Keratinocyte (primary cell): ENCODE data around the gene EXD2.
"Not testable (repeated sequence)": the region's sequence is repeated elsewhere in the genome, so short reads cannot be mapped to it uniquely, and the experiment has no call there.

Experiments used
- EZH2 ChIP-seq: IDR thresholded peaks from one replicate; pipeline ENCODE4 v1.6.1; 2012; ENCODE audit warnings: inconsistent platforms, mild to moderate bottlenecking, low read length, moderate library complexity
- TF ChIP-seq, protein P1 (sequence below), 3 experiments: IDR thresholded peaks in 1 of 3; conservative IDR thresholded peaks in 1 of 3; optimal IDR thresholded peaks in 1 of 3; 2 replicates in 2 of 3; 3 replicates in 1 of 3; pipeline versions ENCODE3 to v1.5.1; 2011; ENCODE audit warnings: low read length in 3 of 3, mild to moderate bottlenecking in 3 of 3, moderate library complexity in 2 of 3, control low read depth in 1 of 3, inconsistent platforms in 1 of 3; ENCODE audit not compliant: insufficient read depth in 2 of 3; ENCODE audit errors: extremely low read depth in 1 of 3

DNA sequence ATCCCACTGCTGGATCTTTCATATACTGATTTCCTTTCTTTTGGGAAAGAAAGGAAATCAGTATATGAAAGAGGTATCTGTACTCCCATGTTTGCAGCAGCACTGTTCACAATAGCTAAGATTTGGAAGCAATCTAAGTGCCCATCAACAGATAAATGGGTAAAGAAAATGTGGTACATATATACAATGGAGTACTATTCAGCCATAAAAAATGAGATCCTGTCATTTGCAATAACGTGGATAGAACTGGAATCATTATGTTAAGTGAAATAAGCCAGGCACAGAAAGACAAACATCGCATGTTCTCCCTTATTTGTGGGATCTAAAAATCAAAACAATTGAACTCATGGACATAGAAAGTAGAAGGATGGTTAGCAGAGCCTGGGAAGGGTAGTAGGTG lies 25.5 kb upstream of the EXD2 start:
- not testable (repeated sequence) for TF ChIP-seq EZH2
- TF ChIP-seq, protein P1, sequence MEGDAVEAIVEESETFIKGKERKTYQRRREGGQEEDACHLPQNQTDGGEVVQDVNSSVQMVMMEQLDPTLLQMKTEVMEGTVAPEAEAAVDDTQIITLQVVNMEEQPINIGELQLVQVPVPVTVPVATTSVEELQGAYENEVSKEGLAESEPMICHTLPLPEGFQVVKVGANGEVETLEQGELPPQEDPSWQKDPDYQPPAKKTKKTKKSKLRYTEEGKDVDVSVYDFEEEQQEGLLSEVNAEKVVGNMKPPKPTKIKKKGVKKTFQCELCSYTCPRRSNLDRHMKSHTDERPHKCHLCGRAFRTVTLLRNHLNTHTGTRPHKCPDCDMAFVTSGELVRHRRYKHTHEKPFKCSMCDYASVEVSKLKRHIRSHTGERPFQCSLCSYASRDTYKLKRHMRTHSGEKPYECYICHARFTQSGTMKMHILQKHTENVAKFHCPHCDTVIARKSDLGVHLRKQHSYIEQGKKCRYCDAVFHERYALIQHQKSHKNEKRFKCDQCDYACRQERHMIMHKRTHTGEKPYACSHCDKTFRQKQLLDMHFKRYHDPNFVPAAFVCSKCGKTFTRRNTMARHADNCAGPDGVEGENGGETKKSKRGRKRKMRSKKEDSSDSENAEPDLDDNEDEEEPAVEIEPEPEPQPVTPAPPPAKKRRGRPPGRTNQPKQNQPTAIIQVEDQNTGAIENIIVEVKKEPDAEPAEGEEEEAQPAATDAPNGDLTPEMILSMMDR (optimal IDR thresholded peaks at IDR 0.05 in 1 of 3, IDR thresholded peaks at IDR 0.05 in 1 of 3, conservative IDR thresholded peaks at IDR 0.05 in 1 of 3; ENCODE audit: extremely low read depth in 1 of 3, insufficient read depth in 2 of 3, low read length in 3 of 3): not testable (repeated sequence)
